PC-3 (cell line): Measurements from ENCODE around the gene GTF2F2. TPM values are rescaled to one million over a fixed set of nuclear protein-coding genes. Genes with fewer than 3 reads are reported as not detected.
"Not testable (repeated sequence)": the region's sequence is repeated elsewhere in the genome, so short reads cannot be mapped to it uniquely, and the experiment has no call there.

Source experiments
- ATAC-seq: fragments of 200-7000 bp; cut with Tn5 transposase; 2 replicates; pipeline ENCODE4 v1.9.1; 2020; ENCODE audit warnings: mild to moderate bottlenecking, moderate library complexity
- BruUV-seq: library from RNA; stranded (reverse); fragments of 400-500 nt; replicated peaks from 2 replicates; lab custom pipeline; 2021; lab: Mats Ljungman, UMichigan
- CTCF ChIA-PET: fragments of 300-600 bp; sonication (Branson Sonifier 250); formaldehyde crosslinking; loops from one replicate; lab custom pipeline; 2022; ENCODE audit warnings: antibody characterized with exemption; lab: Charles Lee
- POLR2A ChIA-PET: fragments of 300-600 bp; sonication (Branson Sonifier 250); formaldehyde crosslinking; loops from one replicate; lab custom pipeline; 2022; ENCODE audit warnings: antibody characterized with exemption; ENCODE audit not compliant: unreplicated experiment; lab: Charles Lee
- DNase-seq: peaks from one replicate; pipeline ENCODE4 v3.0.0-alpha.2; 2015
- H2AFZ ChIP-seq: fragments of 300-600 bp; sonication (generic); 2 replicates; pipeline ENCODE4 v1.6.0; 2016; ENCODE audit warnings: antibody characterized with exemption, low read length
- H3F3A ChIP-seq: fragments of 300-600 bp; sonication (generic); one replicate; pipeline ENCODE4 v1.6.0; 2017; ENCODE audit warnings: antibody characterized with exemption, low read length, control low read depth, mild to moderate bottlenecking; ENCODE audit not compliant: unreplicated experiment
- H3K27ac ChIP-seq: fragments of 300-600 bp; sonication (generic); 2 replicates; pipeline ENCODE4 v1.5.1; 2016; ENCODE audit warnings: mild to moderate bottlenecking, low read length
- H3K27me3 ChIP-seq: fragments of 300-600 bp; sonication (generic); 2 replicates; pipeline ENCODE4 v1.6.1; 2016; ENCODE audit warnings: low read length, mixed read lengths
- H3K36me3 ChIP-seq: fragments of 300-600 bp; sonication (generic); 2 replicates; pipeline ENCODE4 v1.6.1; 2016; ENCODE audit warnings: low read depth, mixed run types, low read length, mixed read lengths
- H3K4me1 ChIP-seq: fragments of 300-600 bp; sonication (generic); 2 replicates; pipeline ENCODE4 v1.5.1; 2016; ENCODE audit warnings: low read length; ENCODE audit not compliant: insufficient read depth
- H3K4me2 ChIP-seq: fragments of 300-600 bp; sonication (generic); 2 replicates; pipeline ENCODE4 v1.6.0; 2016; ENCODE audit warnings: low read length
- H3K4me3 ChIP-seq: fragments of 300-600 bp; sonication (generic); 2 replicates; pipeline ENCODE4 v1.5.1; 2016; ENCODE audit warnings: mild to moderate bottlenecking, low read length, mixed read lengths
- H3K79me2 ChIP-seq: fragments of 300-600 bp; sonication (generic); 2 replicates; pipeline ENCODE4 v1.6.1; 2017; ENCODE audit warnings: low read length, mixed read lengths
- H3K9ac ChIP-seq: fragments of 300-600 bp; sonication (generic); 2 replicates; pipeline ENCODE4 v1.6.0; 2016; ENCODE audit warnings: mild to moderate bottlenecking, low read length
- H3K9me2 ChIP-seq: fragments of 300-600 bp; sonication (generic); replicated peaks from 2 replicates; pipeline ENCODE4 v1.6.1; 2016; ENCODE audit warnings: mixed run types, low read length, mixed read lengths
- H3K9me3 ChIP-seq: fragments of 300-600 bp; sonication (generic); 2 replicates; pipeline ENCODE4 v1.6.1; 2016; ENCODE audit warnings: low read length, mixed read lengths
- H4K20me1 ChIP-seq: fragments of 300-600 bp; sonication (generic); 2 replicates; pipeline ENCODE4 v1.6.1; 2016; ENCODE audit warnings: low read length, mixed read lengths
- EZH2 ChIP-seq: fragments of 300-600 bp; sonication (generic); IDR thresholded peaks from one replicate; pipeline ENCODE4 v1.6.1; 2017; ENCODE audit warnings: antibody characterized with exemption, mild to moderate bottlenecking, low read length; ENCODE audit not compliant: unreplicated experiment
- EZH2phosphoT487 ChIP-seq: fragments of 300-600 bp; sonication (generic); IDR thresholded peaks from 2 replicates; pipeline ENCODE4 v1.6.1; 2018; ENCODE audit warnings: mild to moderate bottlenecking, antibody characterized with exemption, low read length, borderline replicate concordance
- intact Hi-C: fragments of 100-400 bp; cut with micrococcal nuclease; formaldehyde crosslinking; loops from 2 replicates; pipeline ENCODE4 v1.9.0; 2023
- total RNA-seq: library from RNA; depleted of rRNA; stranded (reverse); fragments of >200 nt; gene quantifications from 2 replicates; pipeline ENCODE4 v1.2.3, GENCODE V29; 2014
- TF ChIP-seq, protein P1 (sequence below): fragments of 300-600 bp; sonication (generic); conservative IDR thresholded peaks from 2 replicates; pipeline ENCODE4 v1.5.1; 2017; ENCODE audit warnings: antibody characterized with exemption, low read depth, mild to moderate bottlenecking, low read length

GTF2F2 gene
- total RNA-seq, 1 experiment from 2014 or later, result 28.3 TPM

DNA sequence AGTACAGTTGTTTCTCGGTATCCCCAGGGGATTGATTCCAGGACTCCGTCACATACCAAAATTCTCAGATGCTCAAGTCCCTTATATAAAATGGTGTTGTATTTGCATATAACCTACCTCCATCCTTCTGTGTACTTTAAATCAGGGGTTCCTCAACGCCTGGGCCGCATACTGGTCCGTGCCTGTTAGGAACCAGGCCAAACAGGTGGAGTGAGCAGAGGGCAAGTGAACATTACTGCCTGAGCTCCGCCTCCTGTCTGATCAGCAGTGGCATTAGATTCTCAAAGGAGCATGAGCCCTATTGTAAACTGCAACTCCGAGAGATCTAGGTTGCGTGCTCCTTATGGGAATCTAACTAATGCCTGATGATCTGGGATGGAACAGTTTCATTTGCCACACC, 122.8 kb downstream of the GTF2F2 start:
- Histone ChIP-seq H3K9ac (no peak overlapping the region), H3K36me3 (no peaks in the 10 kb centered on the region), H3K9me3 (no peaks in the 10 kb centered on the region), H4K20me1 (no peaks in the 10 kb centered on the region), H2AFZ (no peak overlapping the region), H3F3A (no peaks in the 10 kb centered on the region), H3K27ac (no peak overlapping the region), H3K4me3 (no peak overlapping the region), H3K79me2 (peaks cover 21% of the 10 kb centered on the region; the same call in 1 of the 2 replicates), H3K4me2 (no peak overlapping the region), H3K9me2 (no peaks in the 10 kb centered on the region), H3K4me1 (no peaks in the 10 kb centered on the region), H3K27me3 (no peaks in the 10 kb centered on the region)
- CTCF ChIA-PET, result no interaction called here
- TF ChIP-seq EZH2, result no peak
- TF ChIP-seq, protein P1, sequence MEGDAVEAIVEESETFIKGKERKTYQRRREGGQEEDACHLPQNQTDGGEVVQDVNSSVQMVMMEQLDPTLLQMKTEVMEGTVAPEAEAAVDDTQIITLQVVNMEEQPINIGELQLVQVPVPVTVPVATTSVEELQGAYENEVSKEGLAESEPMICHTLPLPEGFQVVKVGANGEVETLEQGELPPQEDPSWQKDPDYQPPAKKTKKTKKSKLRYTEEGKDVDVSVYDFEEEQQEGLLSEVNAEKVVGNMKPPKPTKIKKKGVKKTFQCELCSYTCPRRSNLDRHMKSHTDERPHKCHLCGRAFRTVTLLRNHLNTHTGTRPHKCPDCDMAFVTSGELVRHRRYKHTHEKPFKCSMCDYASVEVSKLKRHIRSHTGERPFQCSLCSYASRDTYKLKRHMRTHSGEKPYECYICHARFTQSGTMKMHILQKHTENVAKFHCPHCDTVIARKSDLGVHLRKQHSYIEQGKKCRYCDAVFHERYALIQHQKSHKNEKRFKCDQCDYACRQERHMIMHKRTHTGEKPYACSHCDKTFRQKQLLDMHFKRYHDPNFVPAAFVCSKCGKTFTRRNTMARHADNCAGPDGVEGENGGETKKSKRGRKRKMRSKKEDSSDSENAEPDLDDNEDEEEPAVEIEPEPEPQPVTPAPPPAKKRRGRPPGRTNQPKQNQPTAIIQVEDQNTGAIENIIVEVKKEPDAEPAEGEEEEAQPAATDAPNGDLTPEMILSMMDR, result no peak
- no peak for TF ChIP-seq EZH2phosphoT487
- DNase-seq (no peak), ATAC-seq (no peak)
- BruUV-seq, result no TSS peak
- intact Hi-C loops, result no loop called here
- POLR2A ChIA-PET, result no interaction called here

DNA sequence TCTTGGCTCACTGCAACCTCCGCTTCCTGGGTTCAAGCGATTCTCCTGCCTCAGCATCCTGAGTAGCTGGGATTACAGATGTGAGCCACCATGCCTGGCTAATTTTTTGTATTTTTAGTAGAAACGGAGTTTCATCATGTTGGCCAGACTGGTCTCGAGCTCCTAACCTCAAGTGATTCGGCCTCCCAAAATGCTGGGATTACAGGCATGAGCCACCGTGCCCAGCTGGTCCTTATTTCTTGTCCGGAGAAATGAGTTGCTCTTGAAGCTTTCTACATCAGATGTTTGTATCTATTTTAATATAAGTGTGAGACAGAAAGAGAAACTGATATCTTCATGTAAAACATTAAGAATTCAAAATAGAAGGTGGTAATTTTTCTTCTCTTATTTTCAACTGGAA, 124.4 kb downstream of the GTF2F2 start:
- H3K4me2 ChIP-seq, H3K9me2 ChIP-seq, H3K36me3 ChIP-seq, H3K4me3 ChIP-seq, H3F3A ChIP-seq, BruUV-seq, DNase-seq, H3K4me1 ChIP-seq, H3K9me3 ChIP-seq, H2AFZ ChIP-seq, H3K27ac ChIP-seq, CTCF ChIA-PET, intact Hi-C loops, ATAC-seq, H3K9ac ChIP-seq, H3K27me3 ChIP-seq, H4K20me1 ChIP-seq: not testable (repeated sequence)
- H3K79me2 ChIP-seq, result peaks cover 21% of the 10 kb centered on the region; the same call in 1 of the 2 replicates
- POLR2A ChIA-PET, result interaction anchor here (0.6 kb wide), 1 partner anchor 993 kb away, joined by 5 read pairs; no protein-coding TSS in a partner anchor

DNA sequence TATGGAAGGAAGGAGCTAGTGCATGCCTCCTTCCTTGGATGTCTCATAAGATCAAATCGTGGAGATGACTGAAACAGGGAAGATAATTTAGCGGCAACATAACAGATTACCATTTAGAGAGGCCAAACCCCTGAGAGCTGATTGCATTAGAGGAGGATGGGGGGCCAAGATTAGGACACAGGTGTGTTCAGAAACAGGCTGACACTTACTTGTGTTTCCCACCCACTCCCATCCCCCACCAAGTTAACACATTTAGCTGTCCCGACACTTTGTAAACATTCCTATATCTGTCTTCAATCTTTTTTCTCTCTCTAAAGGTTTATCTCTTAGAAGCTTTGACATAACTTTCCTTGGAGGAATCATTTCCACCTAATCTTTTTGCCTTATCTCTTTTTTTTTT, 129.4 kb downstream of the GTF2F2 start:
- Histone ChIP-seq H3K9ac (no peak overlapping the region), H3K4me1 (peaks cover 13% of the 10 kb centered on the region), H3K36me3 (peaks cover 7% of the 10 kb centered on the region), H3K27ac (no peak overlapping the region), H3K9me2 (no peaks in the 10 kb centered on the region), H3K9me3 (no peaks in the 10 kb centered on the region), H4K20me1 (no peaks in the 10 kb centered on the region), H2AFZ (no peak overlapping the region), H3K27me3 (no peaks in the 10 kb centered on the region), H3F3A (no peaks in the 10 kb centered on the region), H3K79me2 (no peaks in the 10 kb centered on the region), H3K4me2 (no peak overlapping the region), H3K4me3 (no peak overlapping the region)
- POLR2A ChIA-PET, result interaction anchor here (0.7 kb wide), 1 partner anchor 732 kb away, joined by 8 read pairs; no protein-coding TSS in a partner anchor
- no peak for DNase-seq
- BruUV-seq, result no TSS peak
- ATAC-seq, result no peak
- intact Hi-C loops, result no loop called here
- no peak for TF ChIP-seq EZH2phosphoT487
- TF ChIP-seq, protein P1, result no peak
- CTCF ChIA-PET, result no interaction called here
